GM19372 (cell line): ENCODE data around the gene NCLN.

ENCODE experiments used
- ATAC-seq: cut with Tn5 transposase; IDR thresholded peaks from one replicate; pipeline ENCODE4 v1.9.1; 2021; ENCODE audit warnings: mild to moderate bottlenecking, low read depth, moderate library complexity; ENCODE audit not compliant: unreplicated experiment

Gene NCLN, protein sequence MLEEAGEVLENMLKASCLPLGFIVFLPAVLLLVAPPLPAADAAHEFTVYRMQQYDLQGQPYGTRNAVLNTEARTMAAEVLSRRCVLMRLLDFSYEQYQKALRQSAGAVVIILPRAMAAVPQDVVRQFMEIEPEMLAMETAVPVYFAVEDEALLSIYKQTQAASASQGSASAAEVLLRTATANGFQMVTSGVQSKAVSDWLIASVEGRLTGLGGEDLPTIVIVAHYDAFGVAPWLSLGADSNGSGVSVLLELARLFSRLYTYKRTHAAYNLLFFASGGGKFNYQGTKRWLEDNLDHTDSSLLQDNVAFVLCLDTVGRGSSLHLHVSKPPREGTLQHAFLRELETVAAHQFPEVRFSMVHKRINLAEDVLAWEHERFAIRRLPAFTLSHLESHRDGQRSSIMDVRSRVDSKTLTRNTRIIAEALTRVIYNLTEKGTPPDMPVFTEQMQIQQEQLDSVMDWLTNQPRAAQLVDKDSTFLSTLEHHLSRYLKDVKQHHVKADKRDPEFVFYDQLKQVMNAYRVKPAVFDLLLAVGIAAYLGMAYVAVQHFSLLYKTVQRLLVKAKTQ

DNA sequence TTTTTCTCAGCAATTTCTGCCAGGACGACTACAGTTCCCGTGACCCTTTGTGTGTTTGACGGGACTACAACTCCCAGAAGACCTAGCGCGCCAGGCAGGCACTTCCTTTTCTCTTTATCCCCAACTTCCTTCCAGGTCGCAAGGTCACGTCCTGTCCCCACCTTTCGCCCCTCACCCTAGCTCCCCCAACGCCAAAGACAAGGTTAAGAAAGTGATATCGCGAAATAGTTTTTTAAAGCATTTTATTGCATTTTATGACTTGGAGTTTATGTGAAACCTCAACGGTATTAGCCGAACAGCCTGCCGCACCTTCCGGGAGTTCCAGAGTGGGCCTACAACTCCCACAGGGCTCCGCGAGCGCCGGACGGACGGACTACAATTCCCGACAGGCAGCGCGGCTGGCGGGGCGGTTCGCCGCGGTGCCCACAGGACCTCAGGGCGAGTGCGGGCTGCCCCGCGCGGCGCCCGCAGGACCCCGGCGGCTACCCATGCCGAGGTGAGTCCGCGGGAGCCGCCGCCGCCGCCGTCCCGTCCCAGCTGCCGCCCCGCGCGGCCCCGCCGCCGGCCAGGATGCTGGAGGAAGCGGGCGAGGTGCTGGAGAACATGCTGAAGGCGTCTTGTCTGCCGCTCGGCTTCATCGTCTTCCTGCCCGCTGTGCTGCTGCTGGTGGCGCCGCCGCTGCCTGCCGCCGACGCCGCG, at the start of gene NCLN:
Gene NCLN (plus strand): TSS at position 470 of the 699 bp plus-strand sequence. CDS start 101 bp downstream, at position 571.
- peak; percentile 69 for ATAC-seq

DNA sequence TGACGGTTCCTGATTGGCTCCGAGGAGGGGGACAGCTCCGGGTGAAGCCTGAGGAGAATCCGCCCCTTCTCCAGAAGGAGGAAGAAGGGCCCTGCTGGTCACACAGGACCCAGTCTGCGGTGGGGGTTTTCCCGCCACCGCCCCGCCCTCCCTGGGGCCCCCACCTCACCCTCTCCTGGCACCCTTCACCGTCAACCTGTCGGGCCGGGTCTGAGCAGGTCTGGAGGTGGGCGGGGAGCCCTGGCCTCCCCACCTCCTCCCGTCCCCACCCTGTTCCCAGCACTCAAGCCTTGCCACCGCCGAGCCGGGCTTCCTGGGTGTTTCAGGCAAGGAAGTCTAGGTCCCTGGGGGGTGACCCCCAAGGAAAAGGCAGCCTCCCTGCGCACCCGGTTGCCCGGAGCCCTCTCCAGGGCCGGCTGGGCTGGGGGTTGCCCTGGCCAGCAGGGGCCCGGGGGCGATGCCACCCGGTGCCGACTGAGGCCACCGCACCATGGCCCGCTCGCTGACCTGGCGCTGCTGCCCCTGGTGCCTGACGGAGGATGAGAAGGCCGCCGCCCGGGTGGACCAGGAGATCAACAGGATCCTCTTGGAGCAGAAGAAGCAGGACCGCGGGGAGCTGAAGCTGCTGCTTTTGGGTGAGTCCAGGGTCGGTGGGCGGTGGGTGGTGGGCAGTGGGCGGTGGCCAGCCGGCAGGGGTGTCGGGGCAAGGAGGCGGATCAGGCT, 49.6 kb upstream of the NCLN start, which contains the start of gene GNA15:
Gene GNA15 (plus strand): TSS at position 73 of the 723 bp plus-strand sequence. CDS start 418 bp downstream, at position 491.
- no peak for ATAC-seq

DNA sequence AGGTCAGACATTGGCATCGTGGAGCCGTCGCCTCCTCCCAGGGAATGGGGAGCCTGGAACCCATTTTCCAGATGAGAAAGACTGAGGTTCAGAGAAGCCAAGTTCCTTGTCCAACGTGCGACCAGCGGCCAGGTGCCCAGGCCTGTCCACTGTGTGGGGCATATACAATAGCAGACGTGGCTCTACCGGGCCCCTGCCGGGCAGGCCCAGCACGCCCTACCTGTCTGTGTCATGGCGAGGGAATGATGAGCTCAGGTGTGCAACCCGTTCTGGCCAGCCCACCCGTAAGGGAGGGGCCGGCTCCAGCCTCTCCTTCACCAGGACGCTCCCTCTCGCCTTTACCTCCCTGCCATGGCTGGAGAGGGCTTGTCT, 49.1 kb upstream of the NCLN start:
- no peak for ATAC-seq

DNA sequence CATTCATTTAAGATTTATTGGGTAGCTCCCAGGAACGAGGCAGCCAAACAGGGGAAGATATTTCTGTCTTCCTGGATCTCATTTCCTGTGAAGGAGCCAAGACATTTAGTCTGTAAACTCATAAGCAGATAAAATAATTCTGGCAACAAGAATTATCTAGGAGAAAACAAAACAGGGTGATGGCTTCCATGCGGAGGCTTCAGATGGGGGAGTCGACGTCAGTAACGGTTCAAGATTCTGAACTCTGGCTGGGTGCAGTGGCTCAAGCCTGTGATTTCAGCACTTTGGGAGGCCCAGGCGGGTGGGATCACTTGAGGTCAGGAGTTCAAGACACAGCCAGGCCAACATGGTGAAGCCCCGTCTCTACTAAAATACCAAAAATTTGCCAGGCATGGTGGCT, 48.6 kb upstream of the NCLN start:
- no peak for ATAC-seq

DNA sequence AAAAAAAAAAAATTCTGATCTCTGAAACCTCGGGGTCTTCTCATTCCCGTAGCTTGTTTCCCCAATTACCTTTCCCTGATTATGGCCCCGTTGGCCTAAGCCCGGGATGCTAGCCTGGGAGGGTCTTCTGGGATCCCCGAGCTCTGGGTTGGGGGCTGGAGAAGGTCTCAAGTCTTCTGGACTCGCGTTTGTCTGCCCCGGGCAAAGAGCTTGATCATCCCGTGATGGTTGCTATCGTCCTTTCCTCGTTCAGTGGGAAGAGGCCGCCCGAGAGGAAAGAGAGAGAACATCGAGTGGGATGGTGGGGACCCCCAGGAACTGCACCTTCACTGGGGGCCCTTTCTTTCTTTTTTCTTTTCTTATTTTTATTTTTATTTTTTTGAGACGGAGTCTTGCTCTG, 47.5 kb upstream of the NCLN start:
- ATAC-seq: no peak

- ATAC-seq: no peak
Observed at GRCh38 chr19:3140667-3141038, 45.1 kb upstream of the NCLN start.

GRCh38 chr19:3142292-3142670, 43.4 kb upstream of the NCLN start:
- no peak for ATAC-seq

GRCh38 chr19:3142781-3143337, 42.9 kb upstream of the NCLN start:
- ATAC-seq: no peak

- ATAC-seq: no peak
Observed at GRCh38 chr19:3145909-3146676, 39.6 kb upstream of the NCLN start.

DNA sequence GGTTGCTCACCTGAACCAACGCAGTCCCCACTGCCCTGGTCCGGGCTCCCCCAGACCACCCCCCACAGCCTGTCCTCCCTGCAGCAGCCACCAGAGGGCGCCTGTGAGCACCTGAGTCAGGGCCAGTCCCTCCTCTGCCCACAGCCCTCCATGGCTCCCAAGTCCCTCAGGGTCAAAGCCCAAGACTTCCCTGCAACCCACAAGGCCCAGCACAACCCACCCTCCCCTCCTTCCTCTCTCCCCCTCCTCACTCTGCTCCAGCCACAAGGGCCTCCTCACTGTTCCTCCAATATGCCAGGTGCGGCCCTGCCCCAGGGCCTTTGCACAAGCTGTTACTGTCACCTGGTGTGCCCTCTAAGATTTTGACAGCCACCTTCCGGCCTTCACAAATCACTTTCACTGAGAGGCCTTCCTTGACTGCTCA, 39.0 kb upstream of the NCLN start:
- ATAC-seq: no peak

DNA sequence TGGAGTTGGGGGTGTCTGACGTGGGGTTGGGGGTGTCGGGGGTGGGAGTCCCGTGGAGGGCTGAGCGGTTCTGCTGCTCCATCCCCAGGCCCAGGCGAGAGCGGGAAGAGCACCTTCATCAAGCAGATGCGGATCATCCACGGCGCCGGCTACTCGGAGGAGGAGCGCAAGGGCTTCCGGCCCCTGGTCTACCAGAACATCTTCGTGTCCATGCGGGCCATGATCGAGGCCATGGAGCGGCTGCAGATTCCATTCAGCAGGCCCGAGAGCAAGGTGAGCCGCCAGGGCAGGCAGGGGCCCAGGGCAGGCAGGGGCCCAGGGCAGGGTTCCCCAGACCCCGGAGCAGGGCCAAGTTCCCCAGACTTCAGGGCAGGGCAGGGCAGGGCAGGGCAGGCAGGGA, 37.2 kb upstream of the NCLN start:
- ATAC-seq: no peak

GRCh38 chr19:3149089-3149488, 36.6 kb upstream of the NCLN start:
- no peak for ATAC-seq

GRCh38 chr19:3149526-3150505, 35.9 kb upstream of the NCLN start:
- no peak for ATAC-seq

DNA sequence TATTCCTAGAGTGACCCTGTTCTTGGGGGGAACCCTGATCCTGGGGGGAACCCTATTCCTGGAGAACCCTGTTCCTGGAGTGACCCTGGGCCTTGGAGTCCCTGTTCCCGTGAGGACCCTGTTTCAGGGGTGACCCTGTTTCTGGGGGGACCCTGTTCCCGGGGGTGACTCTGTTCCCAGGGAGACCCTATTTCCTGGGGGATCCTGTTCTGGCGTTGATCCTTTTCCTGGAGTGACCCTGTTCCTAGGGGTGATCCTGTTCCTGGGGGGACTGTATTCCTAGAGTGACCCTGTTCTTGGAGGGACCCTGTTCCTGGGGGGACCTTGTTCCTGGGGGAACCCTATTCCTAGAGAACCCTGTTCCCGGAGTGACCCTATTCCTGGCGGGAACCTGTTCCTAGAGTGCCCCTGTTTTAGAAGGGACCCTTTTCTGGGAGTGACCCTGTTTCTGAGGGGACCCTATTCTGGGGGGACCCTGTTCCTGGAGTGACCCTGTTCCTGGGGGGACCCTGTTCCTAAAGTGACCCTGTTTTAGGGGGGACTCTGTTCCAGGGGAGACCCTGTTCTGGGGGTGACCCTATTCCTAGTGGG, 34.9 kb upstream of the NCLN start:
- no peak for ATAC-seq

DNA sequence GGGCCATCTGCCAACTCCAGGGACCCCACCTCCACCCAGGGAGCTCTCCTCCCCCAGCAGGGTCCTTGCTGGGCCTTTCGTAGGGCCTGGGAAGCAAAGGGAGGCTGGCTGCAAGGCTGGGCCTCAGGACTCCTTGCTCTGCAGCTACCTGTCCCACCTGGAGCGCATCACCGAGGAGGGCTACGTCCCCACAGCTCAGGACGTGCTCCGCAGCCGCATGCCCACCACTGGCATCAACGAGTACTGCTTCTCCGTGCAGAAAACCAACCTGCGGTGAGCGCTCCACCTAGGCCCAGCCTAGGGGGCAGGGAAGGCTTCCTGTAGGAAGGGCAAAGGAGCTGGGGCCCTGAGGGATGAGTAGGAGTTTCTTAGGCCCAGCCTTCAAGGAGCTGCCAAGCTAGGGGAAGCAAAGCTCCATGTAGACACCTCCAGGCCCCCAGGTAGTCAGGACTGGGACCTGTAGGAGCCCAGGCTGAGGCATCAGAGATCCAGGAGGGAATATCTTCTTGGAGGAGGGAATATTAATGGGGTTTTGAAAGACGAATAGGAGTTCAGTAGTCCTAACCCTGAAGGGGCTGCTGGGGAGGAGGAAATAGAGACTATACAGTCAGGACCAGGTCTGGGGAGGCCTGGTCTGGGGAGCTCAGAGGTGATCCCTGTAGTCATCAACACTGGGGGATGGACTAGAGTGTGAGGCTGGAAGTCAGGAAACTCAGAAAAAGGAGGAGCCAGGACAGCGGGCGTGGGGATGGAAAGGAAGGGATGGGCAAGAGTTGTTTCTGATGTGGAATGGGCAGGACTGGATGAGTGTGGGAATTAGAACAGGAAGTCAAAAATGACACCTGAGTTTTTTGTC, 33.9 kb upstream of the NCLN start:
- no peak for ATAC-seq

DNA sequence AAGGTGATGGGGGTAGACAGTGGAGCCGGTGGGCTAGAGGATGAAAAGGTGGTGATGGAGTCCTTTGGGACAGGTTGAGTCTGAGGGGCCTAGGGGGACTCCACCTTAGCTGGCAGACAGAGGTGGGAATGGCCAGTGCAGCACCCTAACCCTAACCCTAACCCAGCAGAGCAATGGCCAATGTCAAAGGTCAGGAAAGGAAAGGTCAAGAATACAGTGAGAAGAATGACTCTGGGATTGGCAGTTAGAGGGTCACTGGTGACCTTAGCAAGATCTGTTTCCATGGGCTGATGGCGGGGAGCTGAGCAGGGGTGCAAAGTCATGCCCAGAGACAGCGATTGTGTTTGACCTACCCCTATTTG, 33.3 kb upstream of the NCLN start:
- ATAC-seq: no peak
